ENCODE measurements around the gene CCDC92.

CCDC92 gene

GRCh38 chr12:124006846-124007713 lies 34.4 kb upstream of the CCDC92 start:
- no peak for DNase-seq (ENCODE audit: low read depth, low spot score)
- Histone ChIP-seq H3K4me3 (no peak overlapping the region), H3K9me3 (ENCODE audit: low read depth, low read length) (no peaks in the 10 kb centered on the region), H3K9ac (ENCODE audit: insufficient read length) (no peak overlapping the region), H3K27ac (no peak overlapping the region), H3K36me3 (ENCODE audit: insufficient read depth, low read length) (peaks cover 47% of the 10 kb centered on the region)
- no peak for TF ChIP-seq EZH2 (IDR thresholded peaks at IDR 0.05)
- no peak for TF ChIP-seq FOXP2 (optimal IDR thresholded peaks at IDR 0.05; ENCODE audit: control extremely low read depth, extremely low read length, insufficient read depth)
- no peak for TF ChIP-seq POLR2AphosphoS5 (IDR thresholded peaks at IDR 0.05; ENCODE audit: borderline replicate concordance, low read depth, low read length)

- peaks cover 42% of the 10 kb centered on the region for H3K36me3 ChIP-seq (ENCODE audit: insufficient read depth, low read length)
- TF ChIP-seq EZH2 (IDR thresholded peaks at IDR 0.05) (no peak), POLR2AphosphoS5 (IDR thresholded peaks at IDR 0.05; ENCODE audit: borderline replicate concordance, low read depth, low read length) (no peak), FOXP2 (optimal IDR thresholded peaks at IDR 0.05; ENCODE audit: control extremely low read depth, extremely low read length, insufficient read depth) (no peak)
- no peaks in the 10 kb centered on the region for H3K9me3 ChIP-seq (ENCODE audit: low read depth, low read length)
- no peak for DNase-seq (ENCODE audit: low read depth, low spot score)
- no peak overlapping the region for H3K4me3 ChIP-seq
- no peak overlapping the region for H3K9ac ChIP-seq (ENCODE audit: insufficient read length)
- H3K27ac ChIP-seq: no peak overlapping the region
These were observed 33.6 kb upstream of the CCDC92 start for GRCh38 chr12:124006085-124006845.

GRCh38 chr12:124004233-124004875 lies 31.7 kb upstream of the CCDC92 start:
- Histone ChIP-seq H3K9me3 (ENCODE audit: low read depth, low read length) (no peaks in the 10 kb centered on the region), H3K36me3 (ENCODE audit: insufficient read depth, low read length) (peaks cover 36% of the 10 kb centered on the region), H3K9ac (ENCODE audit: insufficient read length) (no peak overlapping the region), H3K27ac (no peak overlapping the region), H3K4me3 (no peak overlapping the region)
- DNase-seq (ENCODE audit: low read depth, low spot score): no peak
- TF ChIP-seq POLR2AphosphoS5 (IDR thresholded peaks at IDR 0.05; ENCODE audit: borderline replicate concordance, low read depth, low read length): no peak

DNA sequence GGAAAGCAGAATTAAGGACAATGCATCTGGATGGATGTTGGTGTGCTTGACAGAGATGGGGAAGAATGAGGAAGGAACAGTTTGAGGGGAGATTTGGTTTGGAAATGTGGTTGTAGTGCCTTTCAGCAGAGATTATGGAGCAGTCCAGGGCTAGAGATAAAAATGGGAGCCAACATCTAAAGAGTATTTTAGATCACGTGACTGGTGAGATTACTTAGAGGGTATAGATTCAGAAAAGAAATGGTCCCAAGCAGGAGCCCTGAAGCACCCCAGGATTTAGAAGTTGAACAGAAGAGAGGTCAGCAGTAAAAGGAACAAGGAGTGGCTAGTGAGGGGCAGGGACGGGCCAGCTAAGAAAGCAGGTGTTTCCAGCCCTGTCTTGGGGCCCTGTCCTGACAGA lies 30.0 kb upstream of the CCDC92 start:
- TF ChIP-seq POLR2AphosphoS5 (IDR thresholded peaks at IDR 0.05; ENCODE audit: borderline replicate concordance, low read depth, low read length) (no peak), FOXP2 (optimal IDR thresholded peaks at IDR 0.05; ENCODE audit: control extremely low read depth, extremely low read length, insufficient read depth) (no peak), EZH2 (IDR thresholded peaks at IDR 0.05) (no peak)
- Histone ChIP-seq H3K27ac (no peak overlapping the region), H3K36me3 (ENCODE audit: insufficient read depth, low read length) (peaks cover 45% of the 10 kb centered on the region), H3K9me3 (ENCODE audit: low read depth, low read length) (no peaks in the 10 kb centered on the region), H3K4me3 (no peak overlapping the region), H3K9ac (ENCODE audit: insufficient read length) (no peak overlapping the region)
- DNase-seq (ENCODE audit: low read depth, low spot score): no peak

GRCh38 chr12:124002021-124002644 lies 29.5 kb upstream of the CCDC92 start:
- Histone ChIP-seq H3K4me3 (no peak overlapping the region), H3K9me3 (ENCODE audit: low read depth, low read length) (no peaks in the 10 kb centered on the region), H3K36me3 (ENCODE audit: insufficient read depth, low read length) (peaks cover 46% of the 10 kb centered on the region), H3K9ac (ENCODE audit: insufficient read length) (no peak overlapping the region), H3K27ac (no peak overlapping the region)
- no peak for TF ChIP-seq FOXP2 (optimal IDR thresholded peaks at IDR 0.05; ENCODE audit: control extremely low read depth, extremely low read length, insufficient read depth)
- no peak for TF ChIP-seq POLR2AphosphoS5 (IDR thresholded peaks at IDR 0.05; ENCODE audit: borderline replicate concordance, low read depth, low read length)
- no peak for TF ChIP-seq EZH2 (IDR thresholded peaks at IDR 0.05)
- no peak for DNase-seq (ENCODE audit: low read depth, low spot score)

DNA sequence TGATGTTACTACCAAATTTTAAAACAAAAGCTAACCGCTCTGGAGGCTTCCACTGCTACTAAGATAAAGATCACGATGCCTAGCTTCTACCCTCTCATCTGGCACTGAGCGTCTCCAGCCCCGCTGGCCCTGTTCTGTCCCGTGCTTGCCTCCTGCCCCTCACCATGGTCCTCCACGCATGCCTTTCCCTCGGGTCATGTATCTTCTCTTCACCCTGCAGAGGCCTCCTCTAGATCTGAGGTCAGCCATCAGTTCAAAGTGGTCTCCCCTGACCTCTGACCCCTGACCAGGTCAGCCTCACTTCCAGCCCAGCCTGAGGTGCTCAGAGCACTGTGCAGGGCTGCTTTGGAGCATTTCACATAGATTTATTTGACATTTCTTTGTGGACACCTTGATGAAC lies 28.7 kb upstream of the CCDC92 start:
- Histone ChIP-seq H3K9ac (ENCODE audit: insufficient read length) (no peak overlapping the region), H3K4me3 (no peak overlapping the region), H3K9me3 (ENCODE audit: low read depth, low read length) (no peaks in the 10 kb centered on the region), H3K36me3 (ENCODE audit: insufficient read depth, low read length) (peaks cover 46% of the 10 kb centered on the region), H3K27ac (no peak overlapping the region)
- no peak for TF ChIP-seq FOXP2 (optimal IDR thresholded peaks at IDR 0.05; ENCODE audit: control extremely low read depth, extremely low read length, insufficient read depth)
- TF ChIP-seq EZH2 (IDR thresholded peaks at IDR 0.05): no peak
- no peak for TF ChIP-seq POLR2AphosphoS5 (IDR thresholded peaks at IDR 0.05; ENCODE audit: borderline replicate concordance, low read depth, low read length)
- no peak for DNase-seq (ENCODE audit: low read depth, low spot score)

GRCh38 chr12:124000111-124000510 lies 27.5 kb upstream of the CCDC92 start:
- H3K9me3 ChIP-seq (ENCODE audit: low read depth, low read length): no peaks in the 10 kb centered on the region
- DNase-seq (ENCODE audit: low read depth, low spot score): no peak
- H3K27ac ChIP-seq: no peak overlapping the region
- H3K4me3 ChIP-seq: no peak overlapping the region
- TF ChIP-seq POLR2AphosphoS5 (IDR thresholded peaks at IDR 0.05; ENCODE audit: borderline replicate concordance, low read depth, low read length) (no peak), FOXP2 (optimal IDR thresholded peaks at IDR 0.05; ENCODE audit: control extremely low read depth, extremely low read length, insufficient read depth) (no peak), EZH2 (IDR thresholded peaks at IDR 0.05) (no peak)
- H3K9ac ChIP-seq (ENCODE audit: insufficient read length): no peak overlapping the region
- H3K36me3 ChIP-seq (ENCODE audit: insufficient read depth, low read length): peaks cover 36% of the 10 kb centered on the region

DNA sequence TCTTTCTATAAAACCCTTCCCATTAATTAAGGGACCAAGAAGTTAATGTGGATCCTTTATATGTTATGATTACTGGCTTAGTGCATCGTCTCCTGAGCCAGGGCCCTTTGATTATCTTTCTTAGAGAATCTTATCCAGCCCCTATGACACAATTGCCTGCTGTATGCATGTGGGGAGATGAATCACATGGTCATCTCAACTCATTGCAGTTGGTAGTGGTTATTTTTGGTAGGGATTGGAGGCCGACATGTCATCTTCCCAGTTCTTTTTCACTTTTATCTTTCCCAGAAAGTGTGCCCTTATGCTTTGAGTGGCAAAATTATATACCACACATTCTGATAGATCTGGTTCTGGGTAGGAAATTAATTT lies 26.3 kb upstream of the CCDC92 start:
- Histone ChIP-seq H3K9ac (ENCODE audit: insufficient read length) (no peak overlapping the region), H3K36me3 (ENCODE audit: insufficient read depth, low read length) (peaks cover 30% of the 10 kb centered on the region), H3K4me3 (no peak overlapping the region), H3K9me3 (ENCODE audit: low read depth, low read length) (no peaks in the 10 kb centered on the region), H3K27ac (no peak overlapping the region)
- DNase-seq (ENCODE audit: low read depth, low spot score): no peak
- no peak for TF ChIP-seq POLR2AphosphoS5 (IDR thresholded peaks at IDR 0.05; ENCODE audit: borderline replicate concordance, low read depth, low read length)
- TF ChIP-seq FOXP2 (optimal IDR thresholded peaks at IDR 0.05; ENCODE audit: control extremely low read depth, extremely low read length, insufficient read depth): no peak
- TF ChIP-seq EZH2 (IDR thresholded peaks at IDR 0.05): no peak

Measured in SK-N-MC (cell line).